Endothelial cell of umbilical vein (primary cell): ENCODE measurements around the gene ZNF837. TPM values are rescaled to one million over a fixed set of nuclear protein-coding genes. Genes with fewer than 3 reads are reported as not detected.

ENCODE experiments used
- BruUV-seq: library from RNA; stranded (reverse); fragments of 400-500 nt; replicated peaks from 2 replicates; lab custom pipeline; 2021; lab: Mats Ljungman, UMichigan
- CTCF ChIA-PET: fragments of 300-600, 350-600 bp; sonication (Branson Sonifier 250); formaldehyde crosslinking; loops from one replicate; lab custom pipeline; 2021; ENCODE audit warnings: antibody characterized with exemption, inconsistent platforms; lab: Charles Lee
- POLR2A ChIA-PET: fragments of 300-600, 350-600 bp; sonication (Branson Sonifier 250); formaldehyde crosslinking; loops from one replicate; lab custom pipeline; 2021; ENCODE audit warnings: antibody characterized with exemption, inconsistent platforms; lab: Charles Lee
- DNase-seq: peaks from one replicate; pipeline ENCODE4 v3.0.0-alpha.2; 2011; ENCODE audit warnings: low read depth, low spot score
- FAIRE-seq: peaks from 2 replicates; lab custom pipeline; 2011; peaks lifted over from hg19 to GRCh38; lab: Jason Lieb, UNC
- H2AFZ ChIP-seq: 2 replicates; pipeline ENCODE4 v1.6.0; 2012; ENCODE audit warnings: low read depth, low read length, control low read depth, inconsistent platforms
- H3K27ac ChIP-seq: 2 replicates; pipeline ENCODE4 v1.5.1; 2011; ENCODE audit warnings: low read depth, mild to moderate bottlenecking, control low read depth, low read length, moderate library complexity; ENCODE audit not compliant: insufficient read depth
- H3K27me3 ChIP-seq, 2 experiments: 2 replicates each; pipeline versions ENCODE4 v1.6.0 to v1.6.1; 2011; ENCODE audit warnings: low read length in 2 of 2, mixed read lengths in 1 of 2; ENCODE audit not compliant: control insufficient read depth in 2 of 2, insufficient read depth in 2 of 2
- H3K36me3 ChIP-seq, 2 experiments: 2 replicates in 1 of 2; 3 replicates in 1 of 2; pipeline ENCODE4 v1.5.1; 2011; ENCODE audit warnings: low read length in 2 of 2, mild to moderate bottlenecking in 1 of 2, moderate library complexity in 1 of 2; ENCODE audit not compliant: control insufficient read depth in 2 of 2, insufficient read depth in 2 of 2; ENCODE audit errors: extremely low read depth in 1 of 2
- H3K4me1 ChIP-seq: 3 replicates; pipeline ENCODE4 v1.5.1; 2011; ENCODE audit warnings: mild to moderate bottlenecking, low read length; ENCODE audit not compliant: control insufficient read depth, insufficient read depth; ENCODE audit errors: extremely low read depth
- H3K4me2 ChIP-seq: 2 replicates; pipeline ENCODE4 v1.6.1; 2011; ENCODE audit warnings: low read length, control low read depth, mixed read lengths; ENCODE audit not compliant: insufficient read depth
- H3K4me3 ChIP-seq, 3 experiments: fragments of 200-600 bp in 1 of 3; sonication (generic), shearing (Covaris generic) in 1 of 3; replicated peaks in 1 of 3; 2 replicates each; pipeline ENCODE4 v1.5.1; 2011 to 2016; ENCODE audit warnings: control low read depth in 3 of 3, low read length in 3 of 3, mild to moderate bottlenecking in 2 of 3, inconsistent platforms in 1 of 3, low read depth in 1 of 3, moderate library complexity in 1 of 3; ENCODE audit not compliant: insufficient read depth in 1 of 3
- H3K79me2 ChIP-seq: 2 replicates; pipeline ENCODE4 v1.6.0; 2012; ENCODE audit warnings: low read length, inconsistent platforms; ENCODE audit not compliant: control insufficient read depth, insufficient read depth
- H3K9ac ChIP-seq: replicated peaks from 2 replicates; pipeline ENCODE3; 2011; ENCODE audit warnings: low read length, control low read depth; ENCODE audit not compliant: insufficient read depth; ENCODE audit errors: extremely low read depth
- H3K9me1 ChIP-seq: replicated peaks from 3 replicates; pipeline ENCODE4 v1.6.0; 2011; ENCODE audit warnings: mild to moderate bottlenecking, low read length; ENCODE audit not compliant: control insufficient read depth, insufficient read depth; ENCODE audit errors: extremely low read depth
- H3K9me3 ChIP-seq: replicated peaks from 2 replicates; pipeline ENCODE4 v1.5.1; 2012; ENCODE audit warnings: low read length, inconsistent platforms; ENCODE audit not compliant: control insufficient read depth, insufficient read depth
- H4K20me1 ChIP-seq: replicated peaks from 2 replicates; pipeline ENCODE3; 2011; ENCODE audit warnings: mild to moderate bottlenecking, low read length; ENCODE audit not compliant: control insufficient read depth, insufficient read depth; ENCODE audit errors: extremely low read depth
- CTCF ChIP-seq, 2 donors: IDR thresholded peaks; 1 replicate in 1 of 2; 2 replicates in 1 of 2; pipeline ENCODE4 v1.5.1; 2011; ENCODE audit warnings: low read length in 2 of 2, mild to moderate bottlenecking in 2 of 2, moderate library complexity in 2 of 2, control low read depth in 1 of 2, inconsistent platforms in 1 of 2, low read depth in 1 of 2; ENCODE audit not compliant: insufficient read depth in 1 of 2; ENCODE audit errors: extremely low read depth in 1 of 2
- EZH2 ChIP-seq: IDR thresholded peaks from 2 replicates; pipeline ENCODE4 v1.6.1; 2012; ENCODE audit warnings: borderline replicate concordance, low read depth, mild to moderate bottlenecking, moderate library complexity, low read length, inconsistent platforms; ENCODE audit not compliant: severe bottlenecking
- FOS ChIP-seq: IDR thresholded peaks from 2 replicates; pipeline ENCODE4 v1.6.1; 2011; ENCODE audit warnings: mild to moderate bottlenecking, low read length, moderate library complexity, borderline replicate concordance; ENCODE audit not compliant: insufficient read depth
- GATA2 ChIP-seq: IDR thresholded peaks from 2 replicates; pipeline ENCODE4 v1.7.0; 2011; ENCODE audit warnings: low read depth, mild to moderate bottlenecking, moderate library complexity, mixed read lengths, low read length; ENCODE audit not compliant: insufficient read length, insufficient read depth
- JUN ChIP-seq: IDR thresholded peaks from 2 replicates; pipeline ENCODE4 v1.6.1; 2011; ENCODE audit warnings: borderline replicate concordance, low read depth; ENCODE audit not compliant: insufficient read length, insufficient read depth
- MAX ChIP-seq: IDR thresholded peaks from 2 replicates; pipeline ENCODE4 v1.6.1; 2011; ENCODE audit not compliant: insufficient read depth, insufficient read length
- MYC ChIP-seq: IDR thresholded peaks from one replicate; pipeline ENCODE4 v1.6.1; 2011; ENCODE audit warnings: mild to moderate bottlenecking, low read depth, low read length
- POLR2A ChIP-seq: IDR thresholded peaks from 2 replicates; pipeline ENCODE4 v1.6.1; 2012; ENCODE audit warnings: low read depth, mild to moderate bottlenecking, control low read depth, low read length
- POLR2AphosphoS5 ChIP-seq: IDR thresholded peaks from 2 replicates; pipeline ENCODE4 v1.6.1; 2012; ENCODE audit warnings: low read depth, mild to moderate bottlenecking, control low read depth, low read length, moderate library complexity; ENCODE audit not compliant: insufficient read depth
- dilution Hi-C: fragments of 300-500 bp; cut with MboI; formaldehyde crosslinking; loops from one replicate; pipeline ENCODE4 v1.15.0; 2019; ENCODE audit warnings: low sequenced_read_pairs; ENCODE audit not compliant: extremely low pct_ligation_motif_present
- intact Hi-C: fragments of 100-400 bp; cut with micrococcal nuclease; formaldehyde crosslinking; loops from one replicate; pipeline ENCODE4 v1.10.0; 2022
- polyA plus RNA-seq, 4 experiments: library from polyadenylated mRNA; depleted of rRNA in 3 of 4; stranded (reverse) in 3 of 4; unstranded in 1 of 4; fragments of >200 nt; gene quantifications; 2 replicates each; pipeline versions ENCODE4 v1.2.1 to v1.2.3, GENCODE V29; 2011 to 2012; ENCODE audit warnings: missing spikeins in 1 of 4
- total RNA-seq: library from RNA; stranded (reverse); gene quantifications from 2 replicates; pipeline ENCODE4 v1.2.3, GENCODE V29; 2021

ZNF837 gene
- total and polyA plus RNA-seq, 2 donors (not counting 3 experiments of a cell fraction or from before 2014, with no cell fraction given), result 1.4 to 1.6 TPM

GRCh38 chr19:58428617-58429016 is 47.8 kb upstream of the ZNF837 start:
- DNase-seq, result no peak
- Histone ChIP-seq H3K4me1 (no peaks in the 10 kb centered on the region), H3K79me2 (no peaks in the 10 kb centered on the region), H3K4me2 (no peak overlapping the region), H4K20me1 (no peaks in the 10 kb centered on the region), H3K27me3 (no peaks in the 10 kb centered on the region), H3K9ac (no peak overlapping the region), H3K9me1 (no peaks in the 10 kb centered on the region), H3K27ac (no peak overlapping the region), H3K36me3 (peaks cover under 1 to 2% of the 10 kb centered on the region in 2 experiments), H2AFZ (no peak overlapping the region), H3K9me3 (peaks cover 24% of the 10 kb centered on the region), H3K4me3 (no peak overlapping the region)
- BruUV-seq, result no TSS peak
- POLR2A ChIA-PET, result interaction anchor here (0.5 kb wide), 1 partner anchor 18 kb away, joined by 11 read pairs; no protein-coding TSS in a partner anchor
- dilution Hi-C loops, result no loop called here
- intact Hi-C loops, result no loop called here
- no peak for FAIRE-seq
- no peak for TF ChIP-seq POLR2A
- TF ChIP-seq MAX, result no peak
- TF ChIP-seq CTCF (IDR thresholded peaks at IDR 0.05; ENCODE audit: extremely low read depth in 1 of 2, insufficient read depth in 1 of 2, low read depth in 1 of 2, low read length in 2 of 2), result no peak
- no peak for TF ChIP-seq MYC
- TF ChIP-seq POLR2AphosphoS5, result no peak
- no peak for TF ChIP-seq FOS
- no peak for TF ChIP-seq JUN
- TF ChIP-seq EZH2, result no peak
- TF ChIP-seq GATA2, result no peak
- CTCF ChIA-PET, result no interaction called here
